NCI-H2029 (cell line): ENCODE data around the gene AKAP17A.
A peak's percentile ranks its signal among the peaks of the same experiment; 100 is the strongest.
"Not testable (repeated sequence)": the region's sequence is repeated elsewhere in the genome, so short reads cannot be mapped to it uniquely, and the experiment has no call there.

Experiments used
- DNase-seq: peaks from one replicate; lab custom pipeline; 2025; lab: John Stamatoyannopoulos, UW

The AKAP17A gene

GRCh38 chrX:1591102-1591862, at the start of gene AKAP17A:
Gene AKAP17A (plus strand): TSS chrX:1591604. CDS start chrX:1593463, 1,859 bp downstream.
- DNase-seq: peak; percentile 72

GRCh38 chrX:1542994-1543725, 48.2 kb upstream of the AKAP17A start:
- no peak for DNase-seq

DNA sequence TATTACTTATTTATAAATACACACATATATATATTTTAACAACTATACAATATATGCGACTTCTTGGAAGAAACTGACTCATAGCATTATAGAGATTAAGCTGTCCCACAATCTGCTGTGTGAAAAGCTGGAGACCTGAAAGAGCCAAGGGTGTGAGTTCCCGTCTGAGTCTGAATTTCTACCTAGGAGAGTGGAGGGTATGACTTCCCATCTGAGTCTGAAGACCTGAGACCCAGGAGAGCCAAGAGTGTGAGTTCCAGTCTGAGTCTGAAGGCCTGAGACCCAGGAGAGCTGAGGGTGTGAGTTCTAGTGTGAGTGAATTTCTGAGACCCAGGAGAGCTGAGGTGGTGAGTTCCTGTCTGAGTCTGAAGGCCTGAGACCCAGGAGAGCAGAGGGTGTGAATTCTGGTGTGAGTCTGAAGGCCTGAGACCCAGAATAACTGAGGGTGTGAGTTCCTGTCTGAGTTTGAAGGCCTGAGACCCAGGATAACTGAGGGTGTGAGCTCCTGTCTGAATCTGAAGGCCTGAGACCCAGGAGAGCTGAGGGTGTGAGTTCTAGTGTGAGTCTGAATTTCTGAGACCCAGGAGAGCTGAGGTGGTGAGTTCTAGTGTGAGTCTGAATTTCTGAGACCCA, 45.5 kb upstream of the AKAP17A start:
- no peak for DNase-seq

- no peak for DNase-seq
Measured at GRCh38 chrX:1546691-1547251, 44.6 kb upstream of the AKAP17A start.

GRCh38 chrX:1551959-1552546, 39.4 kb upstream of the AKAP17A start:
- no peak for DNase-seq

GRCh38 chrX:1554469-1555210, 36.8 kb upstream of the AKAP17A start:
- DNase-seq: no peak

DNA sequence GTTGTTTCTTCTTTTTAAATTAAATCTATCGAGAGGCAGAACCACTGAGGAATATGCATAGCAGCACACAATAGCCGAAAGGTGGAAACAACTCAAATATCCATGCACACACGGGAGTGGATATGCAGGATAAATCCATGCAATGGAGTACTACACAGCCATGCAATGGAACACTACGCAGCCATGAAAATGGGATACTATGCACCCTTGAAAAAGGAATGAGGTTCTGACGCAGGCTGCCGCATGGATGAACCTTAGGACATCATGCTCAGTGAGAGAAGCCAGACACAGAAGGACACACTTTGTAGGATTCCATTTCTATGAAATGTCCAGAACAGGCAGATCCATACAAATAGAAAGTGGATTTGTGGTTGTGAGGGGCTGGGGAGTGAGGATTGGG, 36.0 kb upstream of the AKAP17A start:
- DNase-seq: no peak

DNA sequence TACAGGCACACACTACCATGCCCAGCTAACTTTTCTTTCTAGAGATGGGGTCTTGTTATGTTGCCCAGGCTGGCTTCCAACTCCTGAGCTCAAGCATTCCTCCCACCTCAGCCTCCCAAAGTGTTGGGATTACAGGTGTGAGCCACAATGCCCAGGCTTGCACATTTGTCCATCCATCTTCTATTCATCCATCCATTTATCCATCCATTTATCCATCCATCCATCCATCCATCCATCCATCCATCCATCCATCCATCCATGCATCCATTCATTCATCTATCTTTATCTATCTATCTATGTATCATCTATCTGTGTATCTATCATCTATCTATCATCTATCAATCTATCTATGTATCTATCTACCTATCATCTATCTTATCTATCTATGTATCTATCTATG, 34.0 kb upstream of the AKAP17A start:
- DNase-seq: not testable (repeated sequence)

- DNase-seq: no peak
Measured at GRCh38 chrX:1558761-1559468, 32.5 kb upstream of the AKAP17A start.

GRCh38 chrX:1561164-1561563, 30.2 kb upstream of the AKAP17A start:
- no peak for DNase-seq

DNA sequence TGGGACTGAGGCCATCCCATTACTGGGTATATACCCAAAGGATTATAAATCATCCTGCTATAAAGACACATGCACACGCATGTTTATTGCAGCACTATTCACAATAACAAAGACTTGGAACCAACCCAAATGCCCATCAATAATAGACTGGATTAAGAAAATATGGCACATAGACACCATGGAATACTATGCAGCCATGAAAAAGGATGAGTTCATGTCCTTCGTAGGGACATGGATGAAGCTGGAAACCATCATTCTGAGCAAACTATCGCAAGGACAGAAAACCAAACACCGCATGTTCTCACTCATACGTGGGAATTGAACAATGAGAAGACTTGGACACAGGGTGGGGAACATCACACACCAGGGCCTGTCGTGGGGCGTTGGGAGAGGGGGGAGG, 27.3 kb upstream of the AKAP17A start:
- not testable (repeated sequence) for DNase-seq

GRCh38 chrX:1564750-1565683, 26.4 kb upstream of the AKAP17A start:
- no peak for DNase-seq

DNA sequence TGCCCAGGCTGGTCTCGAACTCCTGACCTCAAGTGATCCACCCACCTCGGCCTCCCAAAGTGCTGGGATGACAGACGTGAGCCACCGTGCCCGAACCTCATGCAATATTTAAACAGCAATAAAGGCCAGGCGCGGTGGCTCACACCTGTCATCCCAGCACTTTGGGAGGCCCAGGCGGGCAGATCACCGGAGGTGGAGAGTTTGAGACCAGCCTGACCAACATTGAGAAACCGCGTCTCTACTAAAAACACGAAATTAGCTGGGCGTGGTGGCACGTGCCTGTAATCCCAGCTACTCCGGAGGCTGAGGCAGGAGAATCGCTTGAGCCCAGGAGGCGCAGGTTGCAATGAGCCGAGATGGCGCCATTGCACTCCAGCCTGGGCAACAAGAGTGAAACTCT, 17.2 kb upstream of the AKAP17A start:
- DNase-seq: not testable (repeated sequence)

DNA sequence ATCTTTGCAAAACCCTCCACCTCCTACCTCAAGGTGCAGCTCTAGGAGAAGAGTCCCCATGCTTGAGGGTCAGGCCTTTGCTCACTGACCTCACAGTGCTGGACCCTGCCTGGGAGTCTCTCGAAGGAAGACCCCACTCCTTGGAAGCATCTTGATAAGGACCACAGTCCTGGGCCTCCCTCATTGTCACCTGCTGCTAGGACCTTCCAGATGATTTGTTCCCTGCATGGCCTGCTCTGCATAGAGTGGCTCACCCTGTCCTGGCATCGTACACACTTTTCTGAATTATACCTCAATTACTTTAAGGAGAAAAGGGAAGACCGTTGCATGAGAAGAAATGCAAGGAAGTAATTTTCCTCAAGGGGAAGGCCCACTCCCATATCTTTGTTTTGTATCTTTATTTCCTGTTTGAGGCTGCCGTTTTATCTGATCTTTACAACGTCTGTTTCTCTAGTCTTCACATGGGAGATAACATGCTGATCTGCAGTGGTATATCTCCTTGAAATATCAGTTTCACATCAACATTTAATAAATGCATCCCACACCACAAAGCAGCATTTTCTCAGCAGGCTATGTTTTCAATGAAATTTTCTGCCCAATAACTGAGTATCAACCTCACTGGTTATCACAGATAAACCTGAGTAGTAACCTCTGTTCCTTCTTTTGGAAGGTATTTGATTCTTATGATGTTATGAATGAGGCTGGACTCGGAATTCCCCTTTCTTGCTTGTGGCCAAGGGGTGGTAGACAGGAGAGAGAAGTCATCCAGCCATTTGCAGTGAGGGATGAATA, 15.0 kb upstream of the AKAP17A start:
- no peak for DNase-seq

GRCh38 chrX:1577845-1578244, 13.6 kb upstream of the AKAP17A start:
- DNase-seq: no peak

GRCh38 chrX:1578511-1579173, 12.8 kb upstream of the AKAP17A start:
- no peak for DNase-seq

DNA sequence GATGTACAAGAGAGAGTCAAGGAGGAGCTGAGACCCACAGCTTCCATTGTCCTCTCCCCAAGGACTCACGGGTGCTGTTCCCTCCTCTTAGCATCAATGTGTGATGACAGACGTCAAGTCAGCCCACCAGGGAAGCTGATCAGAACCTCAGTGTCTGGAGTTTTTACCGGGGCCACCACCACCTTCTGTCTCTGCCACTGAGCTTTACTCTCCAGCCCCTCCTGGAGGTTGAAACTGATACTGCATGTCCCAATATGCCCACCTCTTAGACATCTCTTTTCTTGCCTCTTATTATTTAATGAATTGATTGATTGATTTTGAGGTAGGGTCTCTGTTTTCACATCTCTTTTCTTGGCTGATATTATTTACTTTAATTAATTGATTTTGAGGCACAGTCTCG, 10.3 kb upstream of the AKAP17A start:
- peak; percentile 5 for DNase-seq

DNA sequence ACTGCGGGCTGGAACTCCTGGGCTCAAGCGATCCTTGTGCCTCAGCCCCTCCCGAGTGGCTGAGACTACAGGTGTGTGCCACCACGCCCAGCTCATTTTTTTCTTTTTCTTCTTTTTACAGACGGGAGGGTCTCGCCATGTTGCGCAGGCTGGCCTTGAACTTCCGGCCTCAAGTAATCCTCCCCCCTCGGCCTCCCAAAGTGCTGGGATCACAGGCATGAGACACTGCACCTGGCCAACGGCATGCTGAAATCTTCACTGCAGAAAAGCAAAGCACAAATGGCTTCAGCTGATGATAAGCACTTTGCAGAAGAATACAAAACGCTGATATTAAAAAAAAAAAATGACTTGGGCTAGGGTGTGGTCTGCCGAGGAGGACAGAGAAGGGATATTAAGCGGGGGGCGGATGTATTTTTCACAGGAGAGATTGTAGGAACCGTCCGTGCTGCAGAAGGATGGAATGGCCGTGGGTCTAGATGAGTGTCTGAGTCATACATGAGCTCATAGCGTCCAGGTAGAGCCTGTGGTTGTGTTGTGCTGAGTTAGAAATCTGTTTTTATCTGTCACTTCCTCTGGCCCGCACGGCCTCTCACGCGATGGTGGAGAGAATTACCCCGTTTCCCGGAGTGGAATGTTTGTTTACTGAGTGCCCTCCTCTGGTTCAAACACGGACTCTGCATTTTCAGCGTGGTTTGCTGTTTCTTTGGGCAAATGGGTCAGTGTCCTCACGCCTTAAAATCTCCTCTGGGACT, 8.5 kb upstream of the AKAP17A start:
- peak; percentile 26 for DNase-seq
